Tibial nerve (tissue), 4 donors: ENCODE results near the gene RAPH1.

Experiments
- EP300 ChIP-seq, 2 donors: sonication (generic); formaldehyde crosslinking; IDR thresholded peaks; one replicate each; pipeline ENCODE4 v1.6.1; 2017; ENCODE audit warnings: antibody characterized with exemption in 2 of 2, mild to moderate bottlenecking in 1 of 2
- TF ChIP-seq, protein P1 (sequence below), 5 experiments: fragments of 200-600 bp in 3 of 5; fragments of 450-650 bp in 2 of 5; sonication (generic) in 3 of 5; IDR thresholded peaks; one replicate each; pipeline ENCODE4 v1.5.1; 2016 to 2019; ENCODE audit warnings: antibody characterized with exemption in 5 of 5, mild to moderate bottlenecking in 3 of 5, moderate library complexity in 2 of 5

DNA sequence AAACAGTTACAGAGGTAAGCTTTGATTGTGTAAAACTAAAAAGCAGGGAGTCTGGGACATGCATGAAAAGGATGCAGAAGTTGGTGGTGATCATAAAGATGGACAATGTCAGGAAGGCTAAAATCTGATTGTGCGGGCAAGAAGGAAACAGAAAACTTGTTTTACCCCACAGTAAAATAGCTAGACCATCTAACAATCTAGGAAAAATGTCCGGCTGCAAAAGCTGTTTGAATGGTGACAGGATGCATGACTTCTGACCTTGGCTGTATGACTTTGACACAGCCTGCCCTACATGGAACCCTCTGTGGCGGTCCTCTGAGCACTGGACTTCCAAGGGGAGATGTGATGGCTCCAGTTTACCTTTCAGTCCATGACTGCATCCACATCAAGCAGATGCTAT lies 93.6 kb downstream of the RAPH1 start:
- no peak for TF ChIP-seq EP300 (IDR thresholded peaks at IDR 0.05)
- TF ChIP-seq, protein P1, sequence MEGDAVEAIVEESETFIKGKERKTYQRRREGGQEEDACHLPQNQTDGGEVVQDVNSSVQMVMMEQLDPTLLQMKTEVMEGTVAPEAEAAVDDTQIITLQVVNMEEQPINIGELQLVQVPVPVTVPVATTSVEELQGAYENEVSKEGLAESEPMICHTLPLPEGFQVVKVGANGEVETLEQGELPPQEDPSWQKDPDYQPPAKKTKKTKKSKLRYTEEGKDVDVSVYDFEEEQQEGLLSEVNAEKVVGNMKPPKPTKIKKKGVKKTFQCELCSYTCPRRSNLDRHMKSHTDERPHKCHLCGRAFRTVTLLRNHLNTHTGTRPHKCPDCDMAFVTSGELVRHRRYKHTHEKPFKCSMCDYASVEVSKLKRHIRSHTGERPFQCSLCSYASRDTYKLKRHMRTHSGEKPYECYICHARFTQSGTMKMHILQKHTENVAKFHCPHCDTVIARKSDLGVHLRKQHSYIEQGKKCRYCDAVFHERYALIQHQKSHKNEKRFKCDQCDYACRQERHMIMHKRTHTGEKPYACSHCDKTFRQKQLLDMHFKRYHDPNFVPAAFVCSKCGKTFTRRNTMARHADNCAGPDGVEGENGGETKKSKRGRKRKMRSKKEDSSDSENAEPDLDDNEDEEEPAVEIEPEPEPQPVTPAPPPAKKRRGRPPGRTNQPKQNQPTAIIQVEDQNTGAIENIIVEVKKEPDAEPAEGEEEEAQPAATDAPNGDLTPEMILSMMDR (IDR thresholded peaks at IDR 0.05): no peak
